HuH-7 (cell line): Measurements from ENCODE around the gene KAZN.

Experiments used
- DNase-seq: peaks from one replicate; pipeline ENCODE4 v3.0.0; 2011; ENCODE audit warnings: low spot score

KAZN gene

GRCh38 chr1:15094056-15094455 is 495.6 kb downstream of the KAZN start:
- DNase-seq: no peak

GRCh38 chr1:15094719-15095495 is 496.4 kb downstream of the KAZN start:
- DNase-seq: no peak

GRCh38 chr1:15095496-15095875 is 497.0 kb downstream of the KAZN start:
- DNase-seq: no peak

GRCh38 chr1:15096293-15096692 is 497.8 kb downstream of the KAZN start:
- no peak for DNase-seq

GRCh38 chr1:15098176-15099125 is 500.0 kb downstream of the KAZN start:
- no peak for DNase-seq

GRCh38 chr1:15099441-15100120 is 501.1 kb downstream of the KAZN start:
- DNase-seq: no peak

GRCh38 chr1:15100121-15100879 is 501.8 kb downstream of the KAZN start:
- peak; percentile 67 for DNase-seq

GRCh38 chr1:15100880-15101760 is 502.6 kb downstream of the KAZN start:
- no peak for DNase-seq

- DNase-seq: no peak
Observed at GRCh38 chr1:15101801-15102200, 503.3 kb downstream of the KAZN start.

- DNase-seq: no peak
Observed at GRCh38 chr1:15102646-15103045, 504.2 kb downstream of the KAZN start.

GRCh38 chr1:15103211-15103610 is 504.7 kb downstream of the KAZN start:
- no peak for DNase-seq

GRCh38 chr1:15103906-15104305 is 505.4 kb downstream of the KAZN start:
- DNase-seq: no peak

- DNase-seq: no peak
Observed at GRCh38 chr1:15104768-15105167, 506.3 kb downstream of the KAZN start.

GRCh38 chr1:15106608-15107007 is 508.1 kb downstream of the KAZN start:
- no peak for DNase-seq

- no peak for DNase-seq
Observed at GRCh38 chr1:15107058-15107687, 508.7 kb downstream of the KAZN start.

- no peak for DNase-seq
Observed at GRCh38 chr1:15107911-15108310, 509.4 kb downstream of the KAZN start.

GRCh38 chr1:15110128-15110866 is 511.8 kb downstream of the KAZN start:
- no peak for DNase-seq

GRCh38 chr1:15110867-15111230 is 512.4 kb downstream of the KAZN start:
- no peak for DNase-seq

GRCh38 chr1:15113146-15113545 is 514.7 kb downstream of the KAZN start:
- DNase-seq: no peak

- DNase-seq: no peak
Observed at GRCh38 chr1:15114884-15115283, 516.4 kb downstream of the KAZN start.
